Keratinocyte (primary cell): ENCODE measurements around the gene OTUD4. TPM values are rescaled to one million over a fixed set of nuclear protein-coding genes. Genes with fewer than 3 reads are reported as not detected.

Experiments used
- DNase-seq: peaks from one replicate; pipeline ENCODE4 v3.0.0-alpha.2; 2011; ENCODE audit warnings: low read depth, missing footprints, low spot score
- FAIRE-seq: peaks from 2 replicates; lab custom pipeline; 2011; peaks lifted over from hg19 to GRCh38; lab: Jason Lieb, UNC
- H2AFZ ChIP-seq: 2 replicates; pipeline ENCODE4 v1.6.0; 2012; ENCODE audit warnings: low read length, control low read depth, inconsistent platforms; ENCODE audit not compliant: control insufficient read depth
- H3K27ac ChIP-seq: 2 replicates; pipeline ENCODE4 v1.5.1; 2011; ENCODE audit warnings: low read length; ENCODE audit not compliant: control insufficient read depth, insufficient read depth
- H3K27me3 ChIP-seq: 3 replicates; pipeline ENCODE4 v1.6.0; 2011; ENCODE audit warnings: low read length; ENCODE audit not compliant: control insufficient read depth, insufficient read depth; ENCODE audit errors: extremely low read depth
- H3K36me3 ChIP-seq, 2 experiments: 2 replicates in 1 of 2; 3 replicates in 1 of 2; pipeline ENCODE4 v1.5.1; 2011; ENCODE audit warnings: low read length in 2 of 2, mild to moderate bottlenecking in 1 of 2; ENCODE audit not compliant: control insufficient read depth in 2 of 2, insufficient read depth in 2 of 2; ENCODE audit errors: extremely low read depth in 1 of 2
- H3K4me1 ChIP-seq: 3 replicates; pipeline ENCODE4 v1.5.1; 2011; ENCODE audit warnings: low read length; ENCODE audit not compliant: control insufficient read depth, insufficient read depth; ENCODE audit errors: extremely low read depth
- H3K4me2 ChIP-seq: 3 replicates; pipeline ENCODE4 v1.6.0; 2011; ENCODE audit warnings: low read depth, low read length; ENCODE audit not compliant: control insufficient read depth, insufficient read depth; ENCODE audit errors: extremely low read depth
- H3K4me3 ChIP-seq, 3 experiments: fragments of 200-600 bp in 1 of 3; sonication (generic) in 1 of 3; 2 replicates in 2 of 3; 3 replicates in 1 of 3; pipeline ENCODE4 v1.5.1; 2011 to 2016; ENCODE audit warnings: low read length in 3 of 3, mild to moderate bottlenecking in 3 of 3, control low read depth in 2 of 3, inconsistent platforms in 1 of 3, low read depth in 1 of 3, mixed read lengths in 1 of 3, mixed run types in 1 of 3, moderate library complexity in 1 of 3; ENCODE audit not compliant: control insufficient read depth in 2 of 3, insufficient read depth in 2 of 3; ENCODE audit errors: extremely low read depth in 1 of 3
- H3K79me2 ChIP-seq: 2 replicates; pipeline ENCODE4 v1.6.0; 2012; ENCODE audit warnings: low read length; ENCODE audit not compliant: control insufficient read depth, insufficient read depth
- H3K9ac ChIP-seq: 3 replicates; pipeline ENCODE4 v1.6.0; 2011; ENCODE audit warnings: low read length; ENCODE audit not compliant: control insufficient read depth, insufficient read depth; ENCODE audit errors: extremely low read depth
- H3K9me1 ChIP-seq: 3 replicates; pipeline ENCODE4 v1.6.0; 2011; ENCODE audit warnings: low read length; ENCODE audit not compliant: control insufficient read depth, insufficient read depth; ENCODE audit errors: extremely low read depth
- H3K9me3 ChIP-seq: 2 replicates; pipeline ENCODE4 v1.5.1; 2012; ENCODE audit warnings: low read depth, low read length; ENCODE audit not compliant: control insufficient read depth
- H4K20me1 ChIP-seq: 3 replicates; pipeline ENCODE4 v1.6.0; 2011; ENCODE audit warnings: low read length; ENCODE audit not compliant: control insufficient read depth, insufficient read depth; ENCODE audit errors: extremely low read depth
- EZH2 ChIP-seq: IDR thresholded peaks from one replicate; pipeline ENCODE4 v1.6.1; 2012; ENCODE audit warnings: inconsistent platforms, mild to moderate bottlenecking, low read length, moderate library complexity
- dilution Hi-C: fragments of 300-500 bp; cut with MboI; formaldehyde crosslinking; loops from one replicate; pipeline ENCODE4 v1.7.0; 2020; ENCODE audit warnings: low sequenced_read_pairs; ENCODE audit not compliant: extremely low pct_ligation_motif_present
- polyA plus RNA-seq, 5 experiments: library from polyadenylated mRNA; depleted of rRNA in 3 of 5; stranded (reverse) in 3 of 5; stranded (forward) in 1 of 5; unstranded in 1 of 5; fragments of >200 nt; gene quantifications; 1 replicate in 1 of 5; 2 replicates in 3 of 5; 3 replicates in 1 of 5; pipeline versions ENCODE4 v1.2.1 to v1.2.3, GENCODE V29; 2011 to 2012; ENCODE audit warnings: missing spikeins in 2 of 5, low read depth in 1 of 5, low replicate concordance in 1 of 5
- small RNA-seq, 3 experiments: library from RNA; depleted of rRNA; stranded (forward); fragments of <200 nt; gene quantifications; one replicate each; pipeline ENCODE3, GENCODE V24; 2012; ENCODE audit warnings: low read depth in 3 of 3, low replicate concordance in 1 of 3; ENCODE audit not compliant: insufficient read length in 3 of 3
- TF ChIP-seq, protein P1 (sequence below), 3 experiments: IDR thresholded peaks in 1 of 3; conservative IDR thresholded peaks in 1 of 3; optimal IDR thresholded peaks in 1 of 3; 2 replicates in 2 of 3; 3 replicates in 1 of 3; pipeline versions ENCODE3 to v1.5.1; 2011; ENCODE audit warnings: low read length in 3 of 3, mild to moderate bottlenecking in 3 of 3, moderate library complexity in 2 of 3, control low read depth in 1 of 3, inconsistent platforms in 1 of 3; ENCODE audit not compliant: insufficient read depth in 2 of 3; ENCODE audit errors: extremely low read depth in 1 of 3

OTUD4 gene
- polyA plus RNA-seq, 1 donor (not counting 4 experiments of a cell fraction or from before 2014, with no cell fraction given): 30.2 TPM

DNA sequence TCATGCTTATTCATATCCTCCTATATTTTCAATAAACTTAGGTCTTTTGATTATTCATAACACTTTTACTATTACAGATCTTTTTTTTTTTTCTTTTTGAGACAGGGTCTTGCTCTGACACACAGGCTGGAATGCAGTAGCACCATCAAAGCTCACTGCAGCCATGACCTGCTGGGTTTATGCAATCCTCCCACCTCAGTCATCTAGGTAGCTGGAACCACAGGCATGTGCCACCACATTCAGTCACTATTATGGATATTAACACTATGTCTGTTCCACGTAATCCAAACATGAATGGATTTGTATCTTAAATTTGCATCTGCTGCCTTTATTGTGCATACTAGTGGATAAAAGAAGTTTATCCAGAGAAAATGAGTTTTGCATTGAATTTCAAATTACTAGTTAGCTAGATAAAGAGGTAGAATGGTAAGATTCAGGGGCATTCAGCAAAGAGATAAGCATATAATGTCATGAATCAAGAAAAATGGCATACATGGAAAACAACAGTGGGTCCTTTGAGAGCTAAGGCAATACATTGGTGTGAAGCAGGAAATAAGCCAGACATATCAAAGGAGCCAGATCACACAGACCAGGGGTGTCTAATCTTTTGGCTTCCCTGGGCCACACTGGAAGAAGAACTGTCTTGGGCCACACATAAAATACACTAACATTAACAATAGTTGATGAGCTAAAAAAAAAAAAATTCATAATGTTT is 96.3 kb downstream of the OTUD4 start:
- H2AFZ ChIP-seq: no peak overlapping the region
- no peak overlapping the region for H3K4me2 ChIP-seq
- DNase-seq: no peak
- FAIRE-seq: peak; percentile 60
- no peaks in the 10 kb centered on the region for H3K9me3 ChIP-seq
- dilution Hi-C loops: no loop called here
- no peaks in the 10 kb centered on the region for H4K20me1 ChIP-seq
- H3K4me3 ChIP-seq: no peak overlapping the region
- peaks cover 6% of the 10 kb centered on the region for H3K4me1 ChIP-seq
- TF ChIP-seq, protein P1, sequence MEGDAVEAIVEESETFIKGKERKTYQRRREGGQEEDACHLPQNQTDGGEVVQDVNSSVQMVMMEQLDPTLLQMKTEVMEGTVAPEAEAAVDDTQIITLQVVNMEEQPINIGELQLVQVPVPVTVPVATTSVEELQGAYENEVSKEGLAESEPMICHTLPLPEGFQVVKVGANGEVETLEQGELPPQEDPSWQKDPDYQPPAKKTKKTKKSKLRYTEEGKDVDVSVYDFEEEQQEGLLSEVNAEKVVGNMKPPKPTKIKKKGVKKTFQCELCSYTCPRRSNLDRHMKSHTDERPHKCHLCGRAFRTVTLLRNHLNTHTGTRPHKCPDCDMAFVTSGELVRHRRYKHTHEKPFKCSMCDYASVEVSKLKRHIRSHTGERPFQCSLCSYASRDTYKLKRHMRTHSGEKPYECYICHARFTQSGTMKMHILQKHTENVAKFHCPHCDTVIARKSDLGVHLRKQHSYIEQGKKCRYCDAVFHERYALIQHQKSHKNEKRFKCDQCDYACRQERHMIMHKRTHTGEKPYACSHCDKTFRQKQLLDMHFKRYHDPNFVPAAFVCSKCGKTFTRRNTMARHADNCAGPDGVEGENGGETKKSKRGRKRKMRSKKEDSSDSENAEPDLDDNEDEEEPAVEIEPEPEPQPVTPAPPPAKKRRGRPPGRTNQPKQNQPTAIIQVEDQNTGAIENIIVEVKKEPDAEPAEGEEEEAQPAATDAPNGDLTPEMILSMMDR (optimal IDR thresholded peaks at IDR 0.05 in 1 of 3, IDR thresholded peaks at IDR 0.05 in 1 of 3, conservative IDR thresholded peaks at IDR 0.05 in 1 of 3; ENCODE audit: extremely low read depth in 1 of 3, insufficient read depth in 2 of 3, low read length in 3 of 3): no peak
- TF ChIP-seq EZH2: no peak
- H3K79me2 ChIP-seq: peaks cover 23% of the 10 kb centered on the region
- no peaks in the 10 kb centered on the region for H3K27me3 ChIP-seq
- no peaks in the 10 kb centered on the region for H3K9me1 ChIP-seq
- no peak overlapping the region for H3K9ac ChIP-seq
- no peak overlapping the region for H3K27ac ChIP-seq
- H3K36me3 ChIP-seq: peaks cover 0 to 4% of the 10 kb centered on the region in 2 experiments

Small RNAs within 50 kb of the gene (small RNA-seq; reads per million reads assigned to genes)
- 0 reads per million in 3 experiments for gene RF00019

Other genes with a start within 250 kb of the OTUD4 start
- 22.1 to 34.3 TPM (median 29.5 TPM) in 3 replicates for gene ANAPC10, start 82.4 kb downstream of the OTUD4 start, polyA plus RNA-seq
- 79.8 to 116 TPM (median 110 TPM) in 3 replicates for gene ABCE1, start 82.3 kb downstream of the OTUD4 start, polyA plus RNA-seq